ENCODE results near the gene B3GALNT1. TPM values are rescaled to one million over a fixed set of nuclear protein-coding genes. Genes with fewer than 3 reads are reported as not detected.
A peak's percentile ranks its signal among the peaks of the same experiment; 100 is the strongest.

Gene B3GALNT1
- total RNA-seq: 26.6 and 32.7 TPM in 2 replicates

GRCh38 chr3:161104561-161105551, at the start of gene B3GALNT1:
TSS of gene B3GALNT1 (minus strand) at chr3:161105349. CDS start at chr3:161086754, 18,595 bp downstream.
- peak; percentile 51 for DNase-seq (ENCODE audit: low read depth)

- DNase-seq (ENCODE audit: low read depth): no peak
Observed at GRCh38 chr3:161153480-161153879, 48.3 kb upstream of the B3GALNT1 start.

DNA sequence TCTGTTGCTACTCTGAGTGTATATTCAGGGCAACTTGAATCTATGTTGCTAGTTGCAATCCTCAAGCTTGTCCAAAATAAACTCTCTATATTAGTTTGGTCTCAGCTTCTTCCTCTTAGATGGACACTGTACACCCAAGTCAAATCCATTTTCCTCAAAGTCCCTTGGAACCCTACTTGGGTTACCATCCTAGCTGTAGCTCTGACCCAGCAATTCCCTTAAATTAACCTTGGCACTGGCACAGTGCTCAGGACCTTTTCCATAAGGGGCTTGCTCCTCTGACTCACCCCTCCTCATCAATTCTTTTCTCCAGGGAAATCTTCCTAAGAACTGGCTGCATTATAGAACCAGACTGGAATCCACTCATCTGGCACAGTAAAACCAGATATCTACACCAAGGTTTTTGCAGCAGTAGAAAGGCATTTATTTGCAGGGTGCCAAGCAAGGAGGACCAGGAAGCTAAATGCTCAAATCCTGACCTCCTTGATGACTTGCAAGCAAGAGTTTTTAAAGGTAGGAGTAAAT, 44.9 kb upstream of the B3GALNT1 start:
- no peak for DNase-seq (ENCODE audit: low read depth)

DNA sequence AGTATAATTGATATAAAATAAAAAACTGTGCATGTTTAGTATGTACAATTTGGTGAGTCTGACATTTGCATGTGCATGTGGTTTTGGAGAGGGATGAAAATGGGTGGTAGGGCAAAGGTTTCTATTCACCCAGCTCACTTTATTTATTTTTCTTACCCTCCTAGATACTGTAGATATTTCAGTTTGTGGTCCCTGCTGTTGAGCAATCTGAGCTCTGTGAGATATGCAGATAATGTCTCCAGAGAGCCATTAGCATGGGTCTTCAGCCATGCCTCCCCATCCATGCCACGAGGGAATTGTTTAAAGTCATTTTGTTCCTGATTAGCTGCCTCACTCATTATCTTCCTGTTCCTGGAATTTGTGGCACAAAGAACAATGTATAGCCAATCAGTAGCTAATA, 44.4 kb upstream of the B3GALNT1 start:
- DNase-seq (ENCODE audit: low read depth): peak; percentile 68

DNA sequence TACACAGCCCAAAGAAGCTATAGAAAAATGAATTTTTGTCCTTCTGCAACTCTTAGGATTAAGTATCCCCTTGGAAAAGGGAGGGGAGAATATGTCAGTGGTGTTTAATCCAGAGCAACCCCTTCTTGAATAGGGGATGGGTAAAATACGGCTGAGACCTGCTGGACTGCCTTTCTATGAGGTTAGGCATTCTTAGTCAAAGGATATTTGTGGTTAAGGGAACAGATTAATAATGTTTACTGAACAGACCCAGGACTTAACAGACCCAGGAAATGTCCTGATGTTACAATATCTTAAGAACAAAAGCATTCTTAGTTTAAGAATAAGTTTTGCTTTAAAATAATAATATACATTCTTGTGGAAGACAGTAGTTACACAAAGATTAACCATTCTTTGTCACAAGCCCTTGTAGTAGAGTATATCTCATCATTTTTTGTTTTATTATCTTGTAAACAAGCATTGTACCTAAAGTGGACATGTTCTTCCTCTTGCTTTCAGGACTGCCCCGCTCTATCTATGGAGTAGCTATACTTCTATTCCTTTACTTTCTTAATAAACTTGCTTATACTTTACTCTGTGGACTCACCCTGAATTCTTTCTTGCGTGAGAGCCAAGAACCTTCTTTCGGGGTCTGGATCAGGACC, 43.8 kb upstream of the B3GALNT1 start:
- DNase-seq (ENCODE audit: low read depth): peak; percentile 66

DNA sequence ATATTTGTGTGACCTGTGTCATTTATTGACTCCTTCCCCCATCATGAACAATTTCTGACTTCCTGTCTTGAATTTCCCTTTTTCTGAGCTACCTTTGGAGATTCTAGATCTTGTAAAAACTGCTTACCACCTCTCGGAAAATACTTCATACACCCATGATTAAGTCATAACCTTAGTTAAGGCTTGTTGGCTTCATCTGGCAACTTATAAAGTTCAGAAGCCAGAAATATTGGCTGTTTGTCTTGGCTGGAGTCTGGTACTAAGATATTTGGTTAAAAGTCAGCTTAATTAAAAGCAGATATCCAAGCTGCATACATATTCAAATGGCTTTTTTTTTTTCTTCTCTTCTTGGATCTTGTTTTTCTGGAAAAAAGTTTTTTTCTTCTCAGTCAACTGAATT, 37.3 kb upstream of the B3GALNT1 start:
- no peak for DNase-seq (ENCODE audit: low read depth)

DNA sequence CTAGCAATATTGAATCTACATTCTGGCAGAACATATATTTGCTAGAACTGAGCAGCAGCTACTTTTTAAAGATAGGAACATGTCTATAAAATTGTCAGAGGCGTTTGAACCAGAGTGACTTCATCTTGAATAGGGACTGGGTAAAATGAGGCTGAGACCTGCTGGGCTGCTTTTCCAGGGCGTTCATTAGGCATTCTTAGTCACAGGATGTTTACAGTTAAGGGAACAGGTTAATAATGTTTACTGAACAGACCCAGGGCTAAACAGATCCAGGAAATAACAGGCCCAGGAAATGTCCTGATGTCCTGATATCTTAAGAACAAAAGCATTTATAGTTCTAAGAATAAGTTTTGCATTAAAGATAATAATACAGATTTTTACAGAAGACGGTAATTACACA, 34.5 kb upstream of the B3GALNT1 start:
- no peak for DNase-seq (ENCODE audit: low read depth)

GRCh38 chr3:161137260-161137659, 32.1 kb upstream of the B3GALNT1 start:
- no peak for DNase-seq (ENCODE audit: low read depth)

GRCh38 chr3:161132391-161132790, 27.2 kb upstream of the B3GALNT1 start:
- DNase-seq (ENCODE audit: low read depth): no peak

DNA sequence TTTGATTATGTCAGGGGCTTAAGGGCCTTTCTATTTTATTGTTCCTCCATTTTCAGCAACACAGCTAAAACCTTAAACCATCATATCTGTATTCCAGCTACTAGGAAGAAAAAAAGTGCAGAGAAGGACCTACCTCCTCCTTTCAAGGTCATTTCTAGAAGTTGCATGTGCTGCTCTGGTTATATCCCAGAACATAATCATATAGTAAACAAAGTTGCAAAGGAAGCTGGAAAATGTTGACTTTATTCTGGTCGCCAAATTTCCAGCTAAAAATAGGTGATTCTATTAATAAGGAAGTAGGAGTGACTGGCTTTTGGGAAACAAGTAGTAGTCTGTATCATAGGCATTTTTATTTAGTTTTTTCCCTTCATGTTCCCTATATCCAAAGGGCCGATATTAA, 21.3 kb upstream of the B3GALNT1 start:
- DNase-seq (ENCODE audit: low read depth): no peak

DNA sequence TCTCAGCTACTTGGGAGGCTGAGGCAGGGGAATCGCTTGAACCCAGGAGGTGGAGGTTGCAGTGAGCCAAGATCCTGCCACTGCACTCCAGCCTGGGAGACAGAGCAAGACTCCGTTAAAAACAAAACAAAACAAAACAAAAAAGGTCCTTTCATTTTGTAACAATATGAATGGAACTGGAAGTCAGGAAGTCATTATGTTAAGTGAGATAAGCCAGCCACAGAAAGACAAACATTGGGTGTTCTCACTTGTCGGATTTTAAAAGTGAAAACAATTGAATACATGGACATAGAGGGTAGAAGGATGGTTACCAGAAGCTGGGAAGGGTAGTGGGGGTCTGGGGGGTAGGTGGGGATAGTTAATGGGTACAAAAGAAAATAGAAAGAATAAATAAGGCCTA, 12.5 kb upstream of the B3GALNT1 start:
- DNase-seq (ENCODE audit: low read depth): no peak

- DNase-seq (ENCODE audit: low read depth): peak; percentile 50
Observed at GRCh38 chr3:161108840-161109239, 3.7 kb upstream of the B3GALNT1 start.

- DNase-seq (ENCODE audit: low read depth): no peak
Observed at GRCh38 chr3:161107311-161107710, 2.2 kb upstream of the B3GALNT1 start.

GRCh38 chr3:161103776-161104385, 1.3 kb downstream of the B3GALNT1 start:
- DNase-seq (ENCODE audit: low read depth): no peak

- no peak for DNase-seq (ENCODE audit: low read depth)
Observed at GRCh38 chr3:161101609-161102008, 3.5 kb downstream of the B3GALNT1 start.

DNA sequence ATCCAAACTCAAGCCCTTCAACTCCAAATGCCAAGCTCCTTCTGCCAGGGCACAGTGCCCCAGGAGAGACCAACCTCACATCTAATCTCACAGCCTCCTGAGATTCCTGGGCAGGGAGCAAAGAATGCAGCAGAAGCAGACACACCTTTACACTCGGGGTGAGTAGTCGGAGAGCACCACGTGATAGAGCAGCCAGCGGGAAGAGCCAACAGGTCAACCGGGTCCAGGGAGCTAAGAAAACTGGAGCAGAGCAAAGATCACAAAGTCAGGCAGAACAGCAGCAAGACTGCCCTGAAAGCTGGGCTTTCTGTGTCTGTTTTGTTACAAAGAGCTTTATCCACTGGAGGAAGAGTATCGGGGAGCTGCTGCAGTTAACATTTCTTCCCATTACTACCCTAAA, 4.2 kb downstream of the B3GALNT1 start:
- DNase-seq (ENCODE audit: low read depth): no peak

DNA sequence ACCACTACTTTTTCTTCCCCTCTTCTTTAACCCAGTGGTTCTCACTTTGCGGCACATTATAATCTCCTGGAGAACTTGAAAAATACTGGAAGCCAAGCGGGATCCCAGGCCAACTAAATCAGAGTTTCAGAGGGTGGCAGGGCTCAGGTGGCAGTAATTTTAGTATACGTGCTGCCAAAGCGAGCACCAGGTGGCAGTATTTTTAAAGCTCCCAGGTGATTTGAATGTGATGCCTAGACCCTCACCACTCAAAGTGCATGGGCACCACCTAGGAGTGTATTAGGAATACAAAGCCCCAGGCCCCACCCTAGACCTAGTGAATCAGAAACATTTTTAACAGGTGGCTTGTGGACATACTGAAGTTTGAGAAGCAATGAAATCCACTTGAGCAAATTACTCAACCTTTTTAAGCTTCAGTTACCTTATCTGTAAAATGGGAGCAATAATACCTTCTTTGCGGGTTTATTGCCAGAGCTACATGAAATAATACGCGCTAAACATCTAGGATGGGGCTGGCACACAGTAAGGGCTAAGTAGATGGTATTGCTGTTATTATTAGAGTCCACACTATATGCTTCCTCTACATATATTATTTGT, 8.3 kb downstream of the B3GALNT1 start:
- no peak for DNase-seq (ENCODE audit: low read depth)

- no peak for DNase-seq (ENCODE audit: low read depth)
Observed at GRCh38 chr3:161093895-161094294, 11.3 kb downstream of the B3GALNT1 start.

GRCh38 chr3:161084277-161084676, 20.9 kb downstream of the B3GALNT1 start:
- DNase-seq (ENCODE audit: low read depth): no peak

DNA sequence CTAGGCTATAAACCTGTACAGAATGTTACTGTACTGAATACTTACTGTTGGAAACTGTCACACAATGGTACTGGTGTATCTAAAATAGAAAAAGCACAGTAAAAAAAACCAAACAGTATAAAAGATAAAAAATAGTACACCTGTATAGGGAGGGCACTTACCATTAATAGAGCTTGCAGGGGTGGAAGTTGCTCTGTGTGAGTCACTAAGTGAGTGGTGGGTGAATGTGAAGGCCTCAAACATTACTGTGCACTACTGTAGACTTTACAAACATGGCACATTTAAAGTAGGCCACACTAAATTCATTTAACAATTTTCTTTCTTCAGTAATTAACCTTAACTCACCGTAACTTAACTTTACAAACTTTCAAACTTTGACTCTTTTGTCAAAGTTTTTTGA, 22.0 kb downstream of the B3GALNT1 start:
- DNase-seq (ENCODE audit: low read depth): no peak

- DNase-seq (ENCODE audit: low read depth): no peak
Observed at GRCh38 chr3:161082063-161082462, 23.1 kb downstream of the B3GALNT1 start.

GRCh38 chr3:161081633-161082032, 23.5 kb downstream of the B3GALNT1 start:
- no peak for DNase-seq (ENCODE audit: low read depth)
